Kidney glomerular epithelial cell (primary cell): ENCODE results near the gene DSCAML1.

Experiments
- DNase-seq: peaks from one replicate; lab custom pipeline; 2025; lab: John Stamatoyannopoulos, UW

DSCAML1 gene

DNA sequence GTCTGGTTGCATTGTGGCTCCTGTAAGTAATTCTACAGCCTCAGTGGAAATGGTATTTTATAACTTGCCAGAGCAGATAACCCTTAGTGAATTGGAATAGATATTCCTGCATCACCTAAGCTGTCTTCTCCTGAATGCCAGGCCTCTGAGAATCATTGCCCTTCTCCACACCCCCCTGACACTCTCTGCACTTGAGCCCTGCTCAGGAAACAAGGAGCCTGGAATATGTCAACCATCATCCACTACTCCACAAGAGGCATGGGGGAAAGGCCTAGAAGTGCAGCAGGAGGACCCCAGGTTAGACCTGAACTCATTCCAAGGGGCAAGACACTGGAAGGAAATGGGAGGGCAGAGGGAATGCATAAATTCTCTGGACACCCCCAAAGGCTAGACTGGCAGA lies 72.4 kb downstream of the DSCAML1 start:
- no peak for DNase-seq

DNA sequence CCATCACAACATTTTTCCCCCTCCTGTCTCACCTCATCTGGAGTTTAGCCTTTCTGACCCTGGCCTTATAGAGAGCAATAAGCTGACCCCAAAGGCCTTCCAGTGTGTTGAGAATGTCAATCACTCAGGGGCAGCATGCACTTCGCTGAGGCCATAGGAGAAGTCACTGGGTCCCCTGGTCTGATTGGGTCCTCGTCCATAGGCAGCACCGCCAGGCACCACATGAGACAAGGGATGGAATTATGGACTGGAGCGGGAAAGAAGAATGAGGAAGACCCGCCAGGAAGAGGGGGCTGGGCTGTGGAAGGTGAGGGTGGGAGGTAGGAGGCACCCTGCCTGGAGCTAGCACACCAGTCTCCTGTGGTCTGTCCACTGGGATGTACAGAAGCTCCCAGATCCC lies 72.9 kb downstream of the DSCAML1 start:
- no peak for DNase-seq

DNA sequence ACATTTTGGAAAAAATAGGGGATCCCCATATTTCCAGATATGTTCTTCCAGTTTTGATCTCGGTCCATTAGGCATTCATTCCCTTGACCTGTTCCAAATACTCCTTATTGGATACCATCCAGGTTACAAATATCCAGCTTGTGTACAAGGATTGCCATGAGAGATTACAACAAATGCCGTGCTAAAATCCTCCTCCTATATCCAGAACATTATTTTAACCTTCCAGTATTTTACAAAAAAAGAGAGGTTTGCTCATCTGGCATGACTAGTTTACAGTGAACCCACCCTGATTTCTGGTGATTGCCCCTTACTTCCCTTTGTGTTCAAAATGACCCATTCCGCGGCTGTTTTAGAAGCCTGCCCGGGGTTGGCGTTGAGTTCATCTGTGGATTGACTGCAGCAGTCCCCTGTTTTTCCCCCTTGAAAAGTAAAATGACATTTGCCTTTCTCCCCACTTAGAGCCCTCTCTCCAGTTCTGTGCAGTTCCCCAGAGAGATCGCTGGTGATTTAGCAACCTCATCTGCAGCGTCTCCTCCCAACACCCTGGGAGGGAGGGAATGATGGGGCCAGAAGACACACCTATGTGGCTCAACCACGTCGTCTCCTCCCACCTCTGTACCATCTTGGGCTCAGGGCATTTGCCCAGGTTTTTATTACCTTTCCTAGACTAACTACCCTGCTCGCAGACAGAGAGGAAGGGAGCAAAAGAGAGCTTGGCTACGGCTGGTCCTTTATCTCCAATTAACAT lies 73.6 kb downstream of the DSCAML1 start:
- DNase-seq: no peak

DNA sequence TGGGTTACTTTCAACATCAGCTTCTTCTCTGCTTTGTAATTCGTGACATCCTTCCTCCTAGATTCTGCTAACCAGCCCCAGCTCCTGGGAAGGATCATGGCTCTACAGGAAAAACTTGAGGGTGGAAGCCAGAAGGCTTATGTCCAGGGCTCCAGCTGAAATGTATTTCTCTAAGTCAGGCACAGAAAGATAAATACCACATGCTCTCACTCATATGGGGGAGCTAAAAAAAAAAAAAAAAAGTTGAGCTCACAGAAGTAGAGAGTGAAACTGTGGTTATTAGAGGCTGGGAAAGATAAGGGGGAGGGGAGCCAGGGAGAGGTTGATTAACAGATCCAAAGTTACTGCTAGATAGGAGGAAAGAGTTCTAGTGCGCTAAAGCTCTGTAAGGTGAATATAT lies 74.9 kb downstream of the DSCAML1 start:
- DNase-seq: no peak

DNA sequence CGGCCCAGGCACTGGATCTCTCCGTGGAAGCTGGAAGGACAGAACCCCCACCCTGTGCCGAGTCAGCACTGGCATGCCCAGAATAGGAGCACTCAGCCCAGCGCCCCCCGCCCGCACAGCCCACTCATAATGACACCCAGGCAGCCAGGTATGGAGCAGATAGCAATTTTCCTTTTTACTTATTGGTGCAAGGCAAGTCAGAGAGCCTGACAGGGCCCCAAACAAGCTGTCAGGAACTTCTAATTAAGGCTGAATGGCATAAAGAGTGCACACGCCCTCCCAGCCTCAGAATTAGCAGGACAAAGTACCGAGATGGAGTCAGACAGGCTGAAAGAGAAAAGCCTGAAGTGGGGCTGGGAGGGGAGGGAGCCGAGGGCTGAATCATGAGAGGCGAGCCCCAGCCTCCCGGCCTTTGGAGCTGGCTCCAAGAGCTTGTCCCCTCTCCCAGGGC lies 76.9 kb downstream of the DSCAML1 start:
- DNase-seq: no peak

DNA sequence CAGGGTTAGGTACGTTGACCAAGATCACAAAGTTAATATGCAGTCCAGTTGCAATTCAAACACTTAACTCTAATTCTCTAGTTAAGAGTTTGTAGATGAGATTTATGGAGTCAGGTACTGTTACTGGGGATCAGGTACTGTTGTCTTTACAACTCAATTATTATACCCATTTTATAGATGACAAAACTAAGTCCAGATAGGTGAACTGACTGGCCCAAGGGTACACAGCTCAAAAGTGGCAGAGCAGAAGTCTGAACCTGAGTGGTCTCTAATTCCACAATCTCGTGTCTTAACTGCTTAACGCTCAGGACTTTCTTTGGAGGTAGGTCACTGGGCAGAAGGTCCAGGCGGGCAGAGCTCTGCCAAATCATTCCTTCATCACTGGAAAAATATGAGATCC lies 77.5 kb downstream of the DSCAML1 start:
- no peak for DNase-seq

DNA sequence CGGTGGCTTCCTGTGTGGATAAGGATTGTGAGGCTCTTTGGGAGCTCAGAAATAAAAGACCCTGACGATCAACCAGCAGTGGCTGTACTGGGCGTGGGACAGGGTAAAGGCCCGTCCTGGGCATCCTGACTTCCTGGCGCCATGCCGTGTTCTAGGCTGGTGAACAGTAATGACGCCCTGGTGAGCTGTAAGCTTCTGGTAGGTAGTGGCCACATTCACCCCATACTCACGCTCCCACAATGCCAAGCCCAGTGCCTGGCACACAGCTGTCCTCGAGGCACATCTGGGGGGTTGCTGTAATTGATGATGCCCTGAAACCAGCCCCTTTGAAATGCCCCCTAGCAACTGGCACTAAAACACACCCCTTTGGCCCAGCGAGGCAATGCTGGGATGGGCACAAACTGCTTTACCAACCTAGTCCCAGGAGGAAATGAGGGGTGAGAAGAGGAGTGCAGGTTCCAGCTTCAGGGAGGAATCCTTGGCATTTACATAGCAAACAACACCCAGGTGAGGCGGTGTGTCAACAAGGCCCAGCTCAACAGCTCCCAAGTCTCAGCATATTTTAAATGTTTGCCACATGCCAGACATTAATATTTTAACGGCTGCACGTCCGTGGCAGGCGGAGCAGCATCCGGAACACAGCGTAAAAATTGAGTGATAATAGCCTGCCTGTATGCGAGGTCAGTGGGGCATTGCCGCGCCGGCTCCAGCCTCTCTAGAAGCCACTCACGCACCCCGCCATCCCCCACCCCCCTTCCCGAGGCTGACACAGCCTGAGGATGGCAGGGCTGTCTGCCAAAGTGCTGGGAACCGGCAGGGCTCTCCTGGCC lies 79.3 kb downstream of the DSCAML1 start:
- DNase-seq: peak; percentile 63

DNA sequence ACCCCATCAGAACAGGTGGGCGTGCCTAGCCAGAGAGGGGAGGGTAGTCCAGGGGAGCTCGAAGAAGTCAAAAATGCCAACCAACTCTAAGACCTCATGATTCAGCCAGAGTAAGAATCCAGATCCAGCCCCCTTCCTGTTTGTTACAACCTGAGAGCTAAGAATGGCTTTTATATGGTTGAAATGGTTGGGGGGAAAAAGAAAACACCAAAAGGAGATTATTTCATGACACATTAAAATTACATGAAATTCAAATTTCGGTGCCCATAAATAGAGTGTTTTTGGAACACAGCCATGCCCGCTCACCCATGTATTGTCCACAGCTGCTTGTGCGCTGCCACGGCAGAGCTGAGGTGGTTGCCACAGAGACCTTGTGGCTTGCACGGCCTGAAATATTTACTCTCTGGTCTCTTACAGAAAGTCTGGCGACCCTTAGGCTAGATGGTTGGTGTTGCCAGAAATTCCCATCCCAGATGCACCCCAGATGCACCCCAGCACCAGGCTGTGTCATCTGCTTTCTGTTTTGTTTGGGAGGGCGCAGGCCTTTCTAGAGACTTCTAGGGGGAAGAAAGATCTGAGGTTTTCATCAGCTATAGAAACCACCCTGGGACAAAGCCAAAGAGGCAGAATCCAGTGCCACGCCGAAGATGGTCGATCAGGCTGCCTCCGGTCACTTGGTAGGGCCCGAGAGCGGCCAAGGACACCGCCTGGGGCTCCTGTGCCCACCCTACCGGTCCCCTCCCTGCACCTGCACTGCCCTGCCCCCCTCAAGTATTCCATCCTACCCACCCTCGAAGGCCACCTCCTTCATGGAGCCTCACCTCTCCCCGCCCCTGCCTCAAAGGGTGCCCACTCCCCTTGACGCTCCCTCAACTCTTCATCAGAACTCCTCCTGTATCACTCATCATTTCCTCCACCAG lies 80.2 kb downstream of the DSCAML1 start:
- no peak for DNase-seq

DNA sequence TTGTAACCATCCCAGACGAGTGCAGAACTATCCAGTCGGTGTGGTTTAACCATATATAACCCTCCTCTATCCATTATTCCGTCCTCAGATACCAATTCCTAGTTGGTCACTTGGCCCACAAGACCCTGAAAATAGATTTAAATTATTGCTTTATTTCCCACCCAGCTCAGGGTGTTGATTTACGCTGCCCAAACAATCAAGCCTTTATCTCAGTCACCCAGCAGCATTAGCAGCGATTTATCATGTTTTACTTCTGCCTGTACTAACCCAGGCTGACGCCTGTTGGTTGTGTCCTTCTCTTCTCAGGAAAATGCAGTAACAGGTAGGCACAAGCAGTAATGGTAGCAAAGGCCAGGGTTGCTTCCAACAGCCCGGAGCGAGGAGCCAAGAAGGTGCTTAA lies 81.2 kb downstream of the DSCAML1 start:
- DNase-seq: no peak

DNA sequence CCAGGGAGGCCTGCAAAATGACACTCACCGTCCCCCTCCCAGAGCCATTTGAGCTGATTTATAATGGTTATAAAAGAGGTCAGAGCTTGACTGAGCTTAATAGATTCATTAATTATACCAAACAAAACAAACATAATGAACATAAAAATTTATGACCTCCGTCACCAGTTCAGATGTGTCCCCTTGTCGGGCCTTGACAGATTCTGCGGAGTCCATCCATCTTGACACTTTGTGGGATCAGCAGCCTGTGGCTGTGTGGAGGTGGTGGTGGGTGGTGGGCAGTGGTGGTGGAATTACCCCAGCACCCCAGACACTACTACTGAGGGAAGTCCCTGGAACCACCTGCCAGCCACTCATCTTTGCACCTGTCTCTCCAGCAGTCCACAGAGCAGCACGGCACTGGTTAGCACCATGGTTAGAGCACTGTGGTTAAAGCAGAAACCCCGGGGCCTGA lies 83.5 kb downstream of the DSCAML1 start:
- DNase-seq: no peak

DNA sequence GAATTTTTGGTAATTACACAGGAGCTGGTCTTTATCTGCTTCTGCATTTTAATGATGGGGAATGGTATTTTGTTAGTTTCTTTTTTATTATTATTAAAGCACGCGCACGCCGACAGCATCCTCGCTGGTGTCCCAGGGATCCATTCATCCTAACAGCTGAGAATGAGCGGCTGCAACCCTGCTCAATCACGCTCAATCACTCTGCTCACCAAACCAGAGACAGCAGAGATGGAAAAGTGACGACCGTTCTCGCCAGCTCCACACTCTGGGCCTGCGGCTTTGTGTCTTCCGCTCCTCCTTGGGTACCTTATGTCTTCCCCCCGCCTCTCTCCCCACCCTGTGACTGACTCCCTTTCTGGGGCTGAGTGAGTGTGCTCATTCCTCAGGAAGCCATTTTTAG lies 84.5 kb downstream of the DSCAML1 start:
- DNase-seq: no peak

DNA sequence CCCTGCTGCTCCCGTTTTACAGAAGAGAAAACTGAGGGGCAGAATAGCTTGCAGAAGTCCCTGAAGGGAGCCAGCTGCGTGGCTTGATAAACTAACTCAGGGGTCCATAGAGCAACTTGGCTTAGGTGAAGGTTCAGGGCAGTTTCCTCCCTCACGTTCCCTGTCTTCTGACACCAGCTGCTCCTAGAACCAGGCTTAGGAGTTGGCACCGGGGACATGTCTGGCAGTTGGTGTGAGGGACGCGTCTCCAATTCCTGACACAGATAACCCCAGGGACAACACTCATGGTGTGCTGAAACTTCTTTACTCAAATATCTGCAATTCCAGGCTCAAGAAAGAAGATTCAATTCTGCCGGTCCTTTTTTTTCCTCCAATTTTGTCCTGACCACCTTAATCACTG lies 85.7 kb downstream of the DSCAML1 start:
- DNase-seq: no peak

DNA sequence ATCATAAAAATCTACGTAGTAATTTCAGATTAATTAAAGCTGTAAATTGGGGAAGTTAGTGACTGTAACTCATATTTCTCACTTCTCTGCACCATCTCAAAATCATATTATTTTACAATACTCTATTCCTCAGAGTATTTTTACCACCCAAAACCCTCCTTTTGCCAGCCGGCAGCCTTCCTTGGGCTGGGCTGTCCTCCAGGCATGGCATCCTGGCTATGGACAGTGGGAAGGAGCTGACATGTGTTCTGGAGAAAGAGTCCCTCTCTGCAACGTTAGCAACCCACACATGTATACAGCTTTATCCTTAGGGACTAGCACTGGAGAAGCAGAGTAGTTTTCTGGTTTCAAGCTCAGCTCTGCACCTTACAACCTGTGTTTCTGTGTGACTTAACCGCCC lies 86.8 kb downstream of the DSCAML1 start:
- DNase-seq: no peak

DNA sequence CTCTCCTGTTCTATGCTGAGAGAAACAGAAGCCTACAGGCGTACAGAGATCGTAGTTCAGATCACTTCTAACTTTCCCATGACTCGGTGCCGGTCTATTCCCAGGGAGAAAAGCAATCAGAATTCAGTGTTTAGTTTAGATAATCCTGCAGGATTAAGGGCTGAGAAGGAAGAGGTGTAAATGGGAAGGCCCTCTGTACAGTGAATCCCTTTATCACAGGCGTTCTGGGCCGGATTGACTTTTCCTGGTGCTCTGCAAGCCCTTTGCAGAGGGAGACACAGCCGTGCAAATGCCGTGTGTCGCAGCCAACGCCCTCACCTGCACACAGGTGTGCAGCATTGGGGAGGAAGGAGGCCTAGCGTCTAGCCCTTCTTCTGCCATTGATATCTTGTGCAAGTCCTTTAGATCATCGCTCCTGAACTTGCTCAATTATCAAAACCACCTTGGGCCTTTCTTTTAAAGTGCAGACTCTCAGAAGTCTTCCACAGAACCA lies 90.6 kb downstream of the DSCAML1 start:
- DNase-seq: no peak

DNA sequence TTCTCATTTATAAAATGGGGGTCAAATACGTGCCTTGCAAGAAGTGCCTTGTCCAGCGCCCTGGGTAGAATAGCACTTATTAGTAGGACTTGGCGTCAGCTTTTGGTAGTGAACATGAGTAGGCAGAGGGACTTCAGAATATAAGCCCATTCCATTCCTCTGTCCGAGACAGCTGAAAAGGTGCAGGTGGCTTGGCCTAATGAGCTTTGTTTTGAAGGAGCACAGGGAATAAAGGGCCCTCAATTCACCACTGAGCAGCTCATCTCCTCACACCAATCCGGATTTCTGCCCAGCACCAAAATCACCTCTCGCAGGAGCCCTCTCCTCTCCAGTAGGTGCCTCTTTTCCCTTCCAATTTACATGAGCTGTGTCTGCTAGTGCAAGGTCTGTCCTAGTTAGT lies 91.2 kb downstream of the DSCAML1 start:
- DNase-seq: no peak

DNA sequence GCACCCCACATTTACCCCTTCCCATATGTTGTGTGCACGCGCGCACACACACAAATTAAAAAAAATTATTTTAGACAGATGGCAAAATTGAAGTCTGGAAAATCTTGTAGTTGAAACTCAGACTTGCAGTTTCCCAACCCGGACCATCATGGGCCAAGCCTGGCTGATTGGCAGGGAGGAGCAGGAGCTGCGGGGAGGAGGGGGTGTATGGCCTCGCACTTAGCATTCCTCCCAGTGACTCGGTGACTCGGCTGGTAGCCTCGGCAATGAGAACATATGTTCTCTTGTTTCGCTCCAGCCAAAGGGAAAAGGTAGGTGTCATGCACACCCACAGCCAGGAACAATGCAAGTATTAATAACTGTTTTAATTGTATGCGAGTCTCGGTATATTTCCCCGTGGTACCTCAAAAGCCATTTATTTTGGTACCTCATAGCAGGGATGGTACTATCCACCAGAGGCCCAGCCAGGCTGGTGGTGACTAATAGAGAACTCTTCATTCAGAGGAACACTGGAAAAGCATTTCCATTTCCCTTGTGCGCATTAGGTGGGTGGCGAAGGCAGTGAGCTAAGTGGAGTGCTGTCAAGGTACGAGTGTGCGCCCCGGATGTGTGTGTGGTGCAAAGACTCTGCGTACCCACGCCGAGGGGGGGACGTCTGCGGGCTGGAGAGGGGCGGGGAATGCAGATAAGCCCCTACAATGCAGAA lies 92.5 kb downstream of the DSCAML1 start:
- DNase-seq: no peak

DNA sequence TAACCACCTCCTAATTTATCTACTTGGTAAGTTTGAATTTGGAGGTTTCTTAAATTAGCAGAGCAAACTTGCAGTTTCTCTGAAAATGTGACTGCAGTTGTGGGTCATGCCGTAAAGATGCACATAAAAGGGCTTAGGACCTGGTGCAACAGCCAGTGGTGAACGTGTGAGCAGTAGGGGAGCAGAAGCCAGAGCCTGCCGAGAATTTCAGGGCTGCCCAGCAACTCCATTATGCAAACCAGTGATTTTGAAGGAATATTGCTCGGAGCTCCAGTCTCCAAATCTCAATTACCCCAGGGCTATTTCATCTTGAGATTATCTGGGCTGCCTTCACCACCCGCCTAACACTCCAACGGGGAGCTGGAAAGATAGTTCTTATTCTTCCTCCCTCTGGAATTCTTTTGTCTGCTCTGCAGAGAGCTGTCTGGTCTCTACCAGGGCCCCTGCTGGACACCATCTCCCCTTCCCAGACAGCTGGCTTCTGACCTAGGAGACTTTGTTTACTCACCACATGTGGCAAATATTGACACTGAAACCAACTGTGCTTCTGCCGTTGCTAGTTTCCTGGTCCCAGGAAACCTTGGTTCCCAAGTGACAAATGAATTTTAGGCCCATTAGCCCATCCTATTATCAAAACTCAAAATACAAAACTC lies 93.9 kb downstream of the DSCAML1 start:
- no peak for DNase-seq

DNA sequence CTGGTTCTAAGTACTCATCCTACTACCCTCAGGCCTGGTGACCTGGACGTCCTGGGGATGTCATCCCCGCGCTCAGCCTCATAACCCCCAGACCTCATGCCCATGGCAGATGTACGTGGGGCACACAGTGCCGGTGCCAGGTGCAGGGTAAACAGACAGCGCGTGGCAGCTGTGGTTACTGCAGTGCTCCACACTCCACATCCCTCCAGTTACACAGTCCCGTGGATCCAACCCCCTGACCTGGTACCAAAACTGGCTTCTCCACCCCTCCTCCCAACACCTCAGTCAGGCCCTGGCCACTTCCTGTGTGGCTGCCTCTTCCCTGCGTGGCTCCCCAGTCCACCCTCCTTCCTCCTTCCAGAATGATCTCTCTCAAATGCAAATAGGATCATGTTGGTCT lies 95.2 kb downstream of the DSCAML1 start:
- no peak for DNase-seq

DNA sequence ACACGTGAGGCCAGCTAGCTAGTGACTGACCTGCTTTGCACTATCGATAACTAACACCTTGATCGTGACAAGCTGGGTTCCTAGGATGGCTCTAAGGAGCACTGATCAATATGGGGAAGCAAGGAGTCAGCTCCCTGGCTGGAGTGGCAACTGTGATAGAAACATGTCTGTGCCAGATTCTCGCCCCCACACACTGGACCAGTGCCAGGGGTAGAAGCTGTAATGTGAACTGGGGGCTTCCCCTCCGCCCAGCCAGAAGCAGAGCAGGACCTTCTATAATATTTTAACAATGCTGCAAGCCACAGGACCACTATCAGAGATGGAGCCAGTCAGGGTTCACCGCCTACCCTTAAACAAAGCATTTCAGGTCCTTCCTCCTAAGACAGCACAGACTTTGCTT lies 96.5 kb downstream of the DSCAML1 start:
- DNase-seq: no peak

DNA sequence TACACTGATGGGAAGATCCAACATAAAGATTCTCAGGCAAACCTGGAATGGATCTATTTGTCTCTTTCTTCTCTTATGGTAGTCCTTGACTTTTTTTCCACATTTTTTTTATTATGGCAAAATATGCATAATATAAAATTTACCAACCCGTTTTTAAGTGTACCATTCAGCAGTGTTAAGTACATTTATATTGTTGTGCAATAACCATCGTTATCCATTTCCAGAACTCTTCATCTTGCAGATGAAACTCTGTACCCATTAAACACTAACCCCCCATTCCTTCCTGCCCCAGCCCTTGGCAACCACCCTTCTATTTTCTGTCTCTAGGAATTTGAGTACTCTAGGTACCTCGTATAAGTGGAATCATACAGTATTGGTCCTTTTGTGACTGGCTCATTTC lies 99.7 kb downstream of the DSCAML1 start:
- DNase-seq: no peak

DNA sequence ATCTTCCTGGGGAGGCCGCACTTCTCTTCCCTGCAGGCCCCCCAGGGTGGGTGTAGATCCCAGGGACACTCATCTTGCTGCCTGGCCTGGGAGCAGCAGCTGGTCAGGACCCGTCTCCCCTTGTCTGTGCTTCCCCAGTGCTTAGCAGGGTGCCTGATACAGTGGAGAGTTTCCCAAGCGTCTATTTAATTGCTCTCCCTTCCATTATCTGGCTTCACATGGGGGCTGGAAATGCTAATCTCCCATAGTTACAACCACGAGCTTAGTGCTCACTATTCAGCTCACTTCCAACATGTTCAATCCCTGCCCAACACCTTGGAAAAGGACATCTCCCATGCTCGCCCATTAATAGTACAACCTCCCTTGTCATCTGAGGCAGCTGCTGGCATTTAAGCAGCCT lies 100.5 kb downstream of the DSCAML1 start:
- no peak for DNase-seq
